HuH-7 (cell line): Measurements from ENCODE around the gene TMEM109.
"Not testable (repeated sequence)": the region's sequence is repeated elsewhere in the genome, so short reads cannot be mapped to it uniquely, and the experiment has no call there.

ENCODE experiments used
- DNase-seq: peaks from one replicate; pipeline ENCODE4 v3.0.0; 2011; ENCODE audit warnings: low spot score

The TMEM109 gene

DNA sequence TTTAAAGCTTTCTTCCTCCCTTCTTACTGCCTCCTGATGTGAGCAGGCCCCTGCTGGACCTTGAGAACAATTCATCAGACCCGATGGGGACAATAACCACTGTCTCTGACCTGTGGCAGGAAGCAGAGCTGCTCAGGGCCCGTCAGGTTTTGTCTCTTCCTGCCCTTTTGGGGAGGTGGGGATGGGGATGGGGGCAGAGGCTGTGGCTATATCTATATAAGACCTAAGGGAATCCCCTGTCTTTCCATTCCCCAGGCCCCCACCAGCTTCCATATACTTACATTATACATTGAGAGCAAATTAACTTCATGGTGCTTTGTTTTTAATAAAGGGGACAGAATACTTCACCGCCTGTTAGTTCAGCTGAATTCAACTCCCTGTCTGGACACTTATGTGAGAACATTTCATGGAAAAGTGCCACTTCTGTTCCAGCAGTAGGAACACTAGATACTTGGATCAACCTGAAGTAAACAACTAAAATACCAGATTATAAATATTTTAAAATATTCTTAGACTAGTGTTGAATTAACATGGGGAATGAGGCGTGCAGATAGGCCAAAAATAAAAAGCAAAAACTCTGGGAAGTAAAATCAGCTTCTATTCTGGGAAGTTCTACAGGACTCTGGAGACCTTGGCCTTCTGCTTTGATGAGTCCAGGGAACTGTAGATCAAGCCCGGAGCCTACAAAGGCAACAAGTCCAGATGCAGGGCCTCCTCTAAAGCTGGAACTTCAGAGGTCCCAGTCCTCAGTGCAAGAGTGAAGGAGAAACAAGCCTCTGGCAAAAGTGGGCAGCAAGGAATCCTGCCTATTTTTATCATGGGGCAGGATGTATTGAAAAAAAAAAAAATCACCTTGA is 35.5 kb upstream of the TMEM109 start:
- no peak for DNase-seq

DNA sequence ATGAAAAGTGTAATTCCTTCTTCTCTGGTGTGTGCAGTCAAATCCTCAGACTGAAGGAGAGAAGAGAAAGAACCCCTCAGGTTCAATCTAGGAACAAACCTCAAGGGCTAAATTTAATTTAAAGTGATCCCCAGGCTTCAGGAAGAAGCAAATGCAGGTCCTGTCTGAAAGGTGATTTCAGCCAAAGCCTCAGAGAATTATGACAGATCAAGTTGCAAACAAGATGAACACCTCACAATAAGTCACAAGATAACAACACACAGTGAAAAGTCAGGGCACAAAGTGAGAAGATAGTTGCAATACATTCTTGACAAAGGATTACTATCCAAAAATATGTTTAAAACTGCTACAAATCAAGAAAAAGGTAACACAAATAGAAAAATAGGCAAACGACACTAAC is 34.9 kb upstream of the TMEM109 start:
- DNase-seq, result no peak

DNA sequence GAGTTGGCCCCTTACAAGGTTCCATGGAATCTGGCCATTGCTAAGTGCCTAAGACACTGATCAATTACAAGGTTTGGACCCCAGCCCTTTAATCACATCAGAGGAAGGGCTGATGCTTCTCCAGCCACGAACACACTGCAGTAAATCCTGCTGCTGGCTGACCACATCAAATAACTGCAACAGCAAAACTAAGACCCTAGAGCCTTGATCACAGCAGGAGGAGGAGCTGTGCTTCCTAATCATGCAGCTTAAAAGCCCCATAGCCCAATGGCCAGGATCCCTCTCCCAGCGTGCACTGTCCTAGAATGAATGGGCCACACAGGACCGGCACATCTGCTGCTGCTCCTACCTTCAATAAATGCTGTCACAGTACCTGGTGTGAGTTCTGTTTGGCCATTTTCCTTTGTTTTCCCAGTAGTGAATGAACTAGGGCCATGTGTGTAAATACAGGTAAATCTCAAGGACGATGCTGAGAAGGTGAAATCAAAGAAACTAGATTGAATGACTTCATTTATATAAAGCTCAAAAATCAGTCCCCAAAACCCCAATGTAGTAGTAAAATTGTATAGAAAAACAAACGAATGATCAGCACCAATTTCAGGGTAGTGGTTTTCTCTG is 33.9 kb upstream of the TMEM109 start:
- no peak for DNase-seq

DNA sequence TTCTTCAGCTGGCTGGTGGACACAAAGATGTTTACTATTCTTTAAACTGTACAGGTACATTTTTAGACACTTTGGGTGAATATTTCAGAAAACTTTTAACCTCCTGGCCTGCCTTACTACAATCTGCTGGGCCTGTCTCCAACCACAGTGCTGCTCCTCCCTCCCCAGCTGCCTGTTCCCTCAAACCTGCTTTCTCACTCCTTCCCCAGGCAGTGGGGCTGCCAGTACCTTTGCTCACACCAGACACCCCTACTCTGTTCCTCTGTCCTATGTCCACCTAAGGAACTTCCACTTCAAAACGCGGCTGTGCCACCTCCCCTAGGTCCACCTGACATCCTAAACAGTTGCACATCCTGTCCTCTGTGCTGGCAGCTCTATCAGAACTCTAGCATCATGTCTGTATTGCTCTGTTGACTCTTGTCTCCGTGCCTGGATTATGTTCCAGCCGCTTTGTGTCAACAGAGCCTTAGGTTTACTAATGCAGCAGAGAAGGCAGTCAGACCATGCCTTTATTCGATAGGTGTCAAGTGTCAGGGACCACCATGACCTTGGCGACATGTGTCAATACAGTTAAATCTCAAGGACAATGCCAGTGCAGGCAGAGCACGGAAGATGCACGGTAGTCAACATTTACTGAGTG is 33.2 kb upstream of the TMEM109 start:
- peak; percentile 76 for DNase-seq

DNA sequence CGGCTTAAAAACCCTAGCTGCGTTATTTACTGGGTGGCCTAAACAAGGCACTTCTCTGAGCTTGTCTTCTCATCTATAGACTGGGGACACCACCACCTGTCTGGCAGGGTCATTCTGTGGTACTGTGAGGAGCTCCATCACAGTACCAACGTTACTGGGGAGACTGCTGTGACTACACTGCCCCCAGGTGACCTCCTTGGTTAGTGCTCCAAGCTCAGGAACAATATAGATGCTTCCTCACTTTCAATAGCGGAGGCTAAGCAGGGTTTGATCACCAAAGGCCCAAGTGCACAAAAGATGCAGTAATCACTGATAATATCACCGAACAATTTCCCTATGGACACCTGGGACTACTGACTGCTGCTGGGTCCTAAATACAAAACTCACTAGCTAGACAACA is 26.4 kb upstream of the TMEM109 start:
- peak; percentile 93 for DNase-seq

DNA sequence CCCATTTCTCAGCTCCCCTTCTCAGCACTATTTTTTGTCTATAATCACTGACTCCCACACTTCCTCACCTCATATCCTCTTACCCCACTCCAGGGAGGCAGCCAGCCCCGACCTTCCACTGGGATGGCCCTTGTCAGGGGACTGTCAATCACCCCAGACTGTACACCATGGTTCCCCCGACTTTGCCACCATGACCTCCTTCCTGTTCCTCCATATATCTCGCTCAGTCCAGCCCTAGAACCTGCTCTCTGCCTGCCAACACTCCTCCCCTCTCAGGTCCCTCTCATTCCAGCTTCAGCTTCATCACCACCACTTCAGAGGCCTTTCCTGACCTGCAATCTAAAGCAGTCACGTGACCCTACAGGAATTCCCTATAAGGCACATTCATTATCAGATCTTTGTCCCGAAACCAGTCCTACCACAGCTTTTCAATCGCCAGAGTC is 24.1 kb upstream of the TMEM109 start:
- DNase-seq, result no peak

DNA sequence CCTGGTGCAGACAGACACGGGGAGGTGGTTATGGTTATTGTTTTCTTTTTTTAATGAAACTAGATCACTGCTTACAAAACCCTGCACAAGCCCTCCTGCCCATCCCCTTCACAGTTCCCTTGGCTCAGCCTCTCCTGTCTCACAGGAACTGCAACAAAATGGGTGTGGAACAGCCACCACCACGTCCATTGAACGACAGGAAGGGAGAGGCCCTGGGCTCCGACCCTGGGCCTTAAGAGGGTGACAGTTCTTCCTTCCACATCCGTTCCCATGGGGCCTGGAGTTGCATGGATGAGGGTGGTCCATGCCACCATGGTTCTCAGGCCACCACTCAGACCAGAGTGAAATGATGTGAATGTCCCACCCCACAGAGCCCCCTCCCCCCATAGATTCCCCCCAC is 23.3 kb upstream of the TMEM109 start:
- no peak for DNase-seq

DNA sequence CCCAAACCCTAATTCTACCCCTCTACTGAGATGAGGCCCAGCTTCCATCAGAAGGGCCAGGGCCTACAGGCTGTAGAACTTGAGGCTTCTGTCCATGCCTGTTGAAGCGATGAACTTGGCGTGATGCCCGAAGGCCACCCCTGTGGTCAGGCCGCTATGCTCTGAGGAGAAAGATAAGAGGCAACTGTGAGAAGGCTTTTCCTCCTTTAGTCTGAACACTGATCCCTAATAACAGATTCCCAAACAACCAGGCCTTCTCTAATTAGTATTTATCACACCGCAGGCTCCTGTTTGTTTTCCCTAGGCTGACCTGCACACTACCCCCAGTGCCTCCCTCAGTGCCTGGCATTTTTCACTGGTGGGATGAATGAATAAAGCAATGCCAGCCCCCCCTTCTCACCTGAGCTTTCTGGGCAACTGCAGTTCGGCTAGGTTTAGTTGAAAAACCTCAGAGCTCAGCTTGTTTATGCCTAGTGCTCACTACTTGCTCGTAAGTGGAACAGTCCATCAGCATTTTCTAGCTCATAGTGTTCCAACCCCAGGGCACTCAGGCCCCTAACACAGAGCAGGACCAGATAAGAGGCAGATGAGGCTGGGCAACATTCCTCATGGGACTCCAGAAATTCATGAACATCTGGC is 22.7 kb upstream of the TMEM109 start:
- no peak for DNase-seq

DNA sequence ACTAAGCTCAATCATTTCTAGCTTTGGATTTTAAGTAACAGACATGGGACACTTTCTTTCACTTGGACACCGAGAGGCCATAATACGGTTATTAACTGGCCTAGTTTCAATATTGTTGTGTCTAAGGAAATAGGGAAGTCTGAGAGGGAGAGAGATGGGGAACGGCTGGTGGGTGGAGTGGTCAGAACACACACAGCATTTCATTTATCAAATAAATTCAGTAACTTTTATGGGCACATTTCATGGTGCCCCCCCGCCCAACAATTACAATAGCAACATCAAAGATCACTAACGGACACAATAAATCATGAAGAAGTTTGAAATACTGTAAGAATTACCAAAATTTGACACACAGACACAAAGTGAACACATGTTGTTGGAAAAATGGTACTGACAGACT is 18.3 kb upstream of the TMEM109 start:
- DNase-seq, result no peak

DNA sequence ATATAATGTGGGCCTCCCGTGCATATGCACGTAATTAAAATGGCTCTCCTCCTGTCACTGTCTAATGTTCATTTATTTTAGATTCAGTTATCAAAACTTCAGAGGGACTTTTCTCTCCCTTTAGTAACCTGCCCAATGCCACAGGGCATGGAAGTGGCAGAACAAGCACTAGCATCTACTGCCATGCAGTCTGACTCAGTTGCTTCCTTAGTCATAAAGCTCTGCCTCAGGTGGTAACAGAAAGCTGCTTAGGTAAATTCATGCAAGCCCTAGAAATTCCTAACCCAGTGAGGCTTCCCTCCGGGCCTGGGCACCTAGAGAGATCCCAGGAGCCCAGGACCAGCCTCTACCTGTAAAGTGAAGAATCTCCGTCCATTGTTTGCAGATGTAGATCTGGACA is 16.5 kb upstream of the TMEM109 start:
- DNase-seq, result no peak

DNA sequence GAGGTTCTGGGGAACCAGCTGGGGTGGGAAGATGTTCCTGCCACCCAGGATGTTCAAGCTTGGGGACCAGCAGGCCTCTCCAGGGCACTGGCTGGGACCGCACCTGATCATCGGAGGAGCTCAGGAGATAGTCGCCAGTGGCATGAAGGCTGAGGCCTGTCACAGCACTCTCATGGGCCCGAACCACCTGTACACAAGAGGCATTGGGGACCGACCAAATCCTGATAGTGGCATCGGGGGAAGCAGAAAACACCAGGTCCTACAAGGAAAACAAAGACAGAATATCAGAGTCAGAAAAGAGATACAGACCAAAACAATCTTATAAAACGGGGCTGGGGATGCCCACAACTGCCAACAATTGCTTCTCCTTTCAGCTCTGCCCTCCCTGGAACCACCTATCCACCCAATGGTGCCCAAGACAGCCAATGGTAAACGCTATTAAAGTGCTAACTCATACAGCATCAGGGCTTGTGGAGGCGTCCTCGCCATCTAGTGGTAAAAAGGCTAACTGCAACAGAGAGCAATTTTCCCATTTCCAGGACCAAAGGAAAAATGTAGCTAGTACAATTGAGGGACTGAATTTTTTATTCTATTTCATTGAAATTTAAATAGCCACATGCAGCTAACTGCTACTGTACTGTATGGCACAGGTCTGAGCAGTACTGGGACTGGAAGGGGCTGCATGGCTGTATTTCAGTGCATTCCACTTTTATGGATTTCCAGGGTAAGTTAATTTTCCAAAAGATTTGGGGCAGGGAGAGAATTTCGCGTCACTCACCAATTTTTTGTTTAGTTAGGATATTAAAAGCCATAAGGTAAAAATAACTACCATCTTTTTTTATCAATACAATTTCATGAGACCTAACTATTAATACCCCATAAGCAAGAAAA is 14.7 kb upstream of the TMEM109 start:
- DNase-seq, result peak; percentile 94

DNA sequence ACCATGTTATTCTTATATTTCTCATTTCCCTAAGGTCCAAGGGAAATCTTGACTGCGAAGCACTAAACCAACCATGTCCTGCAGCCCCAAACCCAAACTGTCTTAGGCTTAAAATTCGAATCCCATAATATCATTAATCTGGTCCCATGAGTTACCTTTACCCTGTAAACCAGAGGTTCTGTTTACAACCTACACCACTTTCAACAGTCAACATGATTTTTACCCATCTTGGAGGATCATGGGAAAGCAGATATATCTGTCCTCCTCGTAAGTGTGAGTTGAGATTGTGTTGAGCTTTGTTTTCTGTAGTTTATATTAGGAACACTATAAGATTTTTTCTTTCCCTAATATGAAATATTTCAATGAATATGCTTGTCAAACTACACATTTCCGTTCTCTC is 14.0 kb upstream of the TMEM109 start:
- no peak for DNase-seq

DNA sequence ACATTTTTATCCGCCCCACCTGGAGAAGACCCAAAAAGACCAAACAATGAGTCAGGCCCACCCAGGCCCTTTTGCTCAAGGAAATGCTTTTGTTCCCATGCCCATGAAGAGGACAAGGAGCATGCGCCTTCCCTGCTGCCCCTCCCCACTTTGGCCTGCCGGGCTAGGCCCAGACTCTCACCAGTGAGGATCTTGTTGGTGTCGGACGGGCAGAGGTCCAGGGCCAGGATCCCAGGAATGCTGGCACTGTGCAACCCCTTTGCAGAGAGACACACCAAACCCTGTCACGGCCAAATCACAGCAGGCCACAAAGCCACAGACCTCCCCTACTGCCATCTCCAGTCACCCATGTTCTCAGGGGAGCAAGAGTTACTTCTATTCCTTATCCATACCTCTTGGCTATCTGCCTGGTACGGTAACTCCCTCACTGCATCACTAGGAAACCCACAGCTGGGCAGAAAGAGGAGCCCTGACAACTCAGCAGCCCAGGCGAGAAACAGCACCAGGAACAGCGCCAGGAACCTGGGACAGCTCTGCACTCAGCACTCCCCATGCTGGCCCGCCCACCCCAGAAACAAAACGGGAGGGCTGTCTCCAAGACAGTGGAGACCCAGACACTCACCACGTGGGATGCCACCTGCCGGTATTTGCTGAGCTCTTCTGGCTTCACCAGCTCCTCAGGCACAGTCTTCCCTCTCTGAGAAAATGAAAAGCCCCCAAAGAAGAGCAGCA is 13.1 kb upstream of the TMEM109 start:
- no peak for DNase-seq

DNA sequence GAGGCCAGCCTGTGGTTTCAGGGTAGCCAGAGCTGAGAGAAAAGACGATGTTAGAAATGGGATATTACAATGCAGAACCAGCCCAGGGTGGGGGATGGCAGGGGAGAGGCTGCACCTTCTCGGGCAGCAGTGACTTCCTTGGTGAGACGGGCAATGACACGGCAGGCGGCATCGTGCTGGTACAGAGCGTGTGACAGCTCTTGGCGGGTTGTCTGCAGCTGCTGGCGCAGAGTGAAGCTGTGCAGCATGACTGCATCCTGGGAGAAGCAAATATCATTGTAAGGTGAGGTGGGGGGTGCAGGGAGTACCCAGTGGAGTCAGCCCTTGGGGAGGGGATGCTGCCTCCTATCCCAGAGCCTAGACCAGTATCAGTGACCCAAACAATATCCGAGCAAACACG is 11.3 kb upstream of the TMEM109 start:
- no peak for DNase-seq

DNA sequence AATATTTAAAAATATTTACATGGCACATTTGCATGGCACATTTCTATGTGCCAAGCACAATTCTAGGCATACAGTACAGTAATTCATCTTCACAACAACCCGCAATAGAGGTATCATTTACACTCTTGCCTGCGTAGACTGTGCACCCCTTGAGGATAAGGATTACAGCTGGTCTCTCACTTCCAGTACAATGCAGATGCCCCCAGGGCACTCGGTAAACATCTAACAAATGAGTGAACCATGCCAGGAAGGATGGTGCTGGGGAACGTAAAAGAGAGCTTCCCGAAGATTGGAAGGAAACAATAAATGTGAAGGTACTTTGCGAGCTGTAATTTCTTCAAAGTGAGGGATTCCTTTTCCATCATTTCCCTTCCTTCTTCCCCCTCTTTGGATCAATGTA is 8.9 kb upstream of the TMEM109 start:
- no peak for DNase-seq

DNA sequence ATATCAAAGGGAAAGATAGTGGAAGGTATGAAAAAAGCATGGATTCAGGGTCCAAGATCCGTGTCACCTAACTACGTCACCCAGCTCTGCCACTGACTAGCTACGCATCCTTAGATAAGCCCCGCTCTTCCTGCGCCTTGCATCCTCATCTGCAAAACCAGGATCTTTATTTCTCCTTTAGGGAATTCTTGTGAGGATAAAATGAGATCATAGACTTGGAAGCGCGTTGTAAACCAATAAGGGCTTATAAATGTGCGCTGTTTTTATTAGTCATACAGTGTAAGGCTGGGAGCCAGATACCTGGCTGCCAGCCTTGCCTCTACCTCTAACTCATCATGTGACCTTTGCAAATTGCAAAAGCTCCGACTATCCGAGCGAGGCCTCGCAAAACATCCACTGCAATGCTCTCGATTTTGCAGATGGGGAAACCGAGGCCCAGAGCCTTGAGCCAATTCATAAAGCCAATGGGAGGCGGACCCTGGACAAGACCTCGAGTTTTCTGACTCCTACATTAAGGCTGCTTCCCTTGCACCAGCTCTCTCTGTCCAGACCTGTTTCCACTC is 8.3 kb upstream of the TMEM109 start:
- DNase-seq, result no peak

DNA sequence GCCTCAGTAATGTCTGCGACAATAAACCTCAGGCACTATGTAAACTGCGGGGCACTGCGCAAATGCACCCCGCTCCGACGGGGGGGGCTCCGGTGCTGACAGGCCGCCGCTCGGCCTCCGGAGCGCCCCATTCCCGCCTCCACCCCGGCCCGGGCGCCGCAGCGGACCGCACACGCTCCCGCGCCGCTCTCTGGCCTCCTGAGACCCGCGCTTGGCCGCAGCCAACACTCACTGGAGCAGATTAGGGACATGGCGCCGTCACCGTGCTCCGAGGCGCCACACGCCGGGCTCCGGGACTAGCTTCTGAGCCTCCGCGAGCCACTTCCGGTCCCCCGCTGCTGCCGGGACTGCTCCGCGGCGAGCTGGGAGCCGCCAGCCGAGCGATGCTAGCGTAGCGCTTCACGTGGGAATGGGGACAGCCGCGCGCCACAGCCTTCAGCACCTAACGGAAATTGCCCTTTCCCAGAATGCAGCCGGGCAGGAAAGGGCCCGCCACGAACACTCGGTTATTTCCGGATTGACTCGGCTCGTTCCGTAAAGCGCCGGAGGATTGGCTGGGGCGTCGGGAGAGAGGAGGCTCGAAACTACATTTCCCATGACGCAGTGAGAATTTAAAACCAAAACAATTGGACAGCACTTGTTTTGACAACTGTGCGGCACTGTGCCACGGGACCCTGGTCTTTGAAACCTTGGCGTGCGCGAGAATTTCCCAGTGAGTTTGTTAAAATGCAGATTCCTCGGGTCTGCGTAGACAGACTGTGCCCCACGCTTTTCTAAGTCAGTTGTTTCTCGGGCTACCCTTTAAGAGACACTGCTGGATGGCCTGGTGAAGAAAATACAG is 7.6 kb upstream of the TMEM109 start, which contains the start of gene PRPF19:
Gene PRPF19, minus strand, starts transcription at position 454 of the 841 bp plus-strand sequence. Its CDS starts 203 bp downstream, at position 251.
- DNase-seq, result peak; percentile 100

DNA sequence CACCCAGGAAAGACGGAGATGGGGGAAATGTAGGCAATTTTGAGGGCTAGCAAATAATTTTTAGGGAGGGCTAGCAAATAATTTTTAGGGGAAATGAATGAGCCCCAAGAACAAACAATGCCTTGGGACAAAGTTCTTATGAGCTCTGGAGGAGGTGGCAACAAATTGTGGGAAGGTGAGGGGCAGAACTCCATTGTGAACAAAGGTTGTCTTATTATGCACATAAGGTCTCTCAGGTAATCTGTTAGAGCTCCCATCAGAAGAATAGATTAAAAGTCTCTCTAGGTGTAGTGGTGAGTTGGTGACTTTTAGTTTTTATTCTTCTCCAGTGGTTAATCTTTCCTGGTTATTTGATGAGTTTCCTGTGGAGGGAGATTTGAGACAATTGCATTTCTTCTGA is 5.2 kb upstream of the TMEM109 start:
- no peak for DNase-seq

DNA sequence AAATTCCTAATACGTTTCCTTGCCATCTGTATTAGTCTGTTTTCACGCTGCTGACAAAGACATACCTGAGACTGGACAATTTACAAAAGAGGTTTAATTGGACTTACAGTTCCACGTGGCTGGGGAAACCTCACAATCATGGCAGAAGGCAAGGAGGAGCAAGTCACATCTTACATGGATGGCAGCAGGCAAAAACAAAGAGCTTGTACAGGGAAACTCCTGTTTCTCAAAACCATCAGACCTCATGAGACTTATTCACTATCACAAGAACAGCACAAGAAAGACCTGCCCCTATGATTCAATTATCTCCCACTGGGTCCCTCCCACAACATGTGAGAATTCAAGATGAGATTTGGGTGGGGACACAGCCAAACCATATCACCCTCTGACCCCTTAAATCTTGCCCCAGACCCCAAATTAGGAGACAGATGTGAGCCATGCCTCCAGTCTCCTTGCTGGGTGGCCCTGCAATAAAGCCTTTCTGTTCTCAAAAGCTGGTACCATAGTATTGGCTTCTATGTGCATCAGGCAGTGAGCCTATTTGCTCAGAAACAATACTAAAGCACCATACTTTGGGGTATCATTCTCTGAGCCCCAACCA is 4.2 kb upstream of the TMEM109 start:
- not testable (repeated sequence) for DNase-seq
